Ramos (cell line): ENCODE measurements around the gene RTRAF.

ENCODE experiments used
- in situ Hi-C: fragments of 300-500 bp; cut with MboI; formaldehyde crosslinking; loops from one replicate; pipeline ENCODE4 v1.14.3; 2022; ENCODE audit warnings: low sequenced_read_pairs; ENCODE audit not compliant: unreplicated experiment

The RTRAF gene

DNA sequence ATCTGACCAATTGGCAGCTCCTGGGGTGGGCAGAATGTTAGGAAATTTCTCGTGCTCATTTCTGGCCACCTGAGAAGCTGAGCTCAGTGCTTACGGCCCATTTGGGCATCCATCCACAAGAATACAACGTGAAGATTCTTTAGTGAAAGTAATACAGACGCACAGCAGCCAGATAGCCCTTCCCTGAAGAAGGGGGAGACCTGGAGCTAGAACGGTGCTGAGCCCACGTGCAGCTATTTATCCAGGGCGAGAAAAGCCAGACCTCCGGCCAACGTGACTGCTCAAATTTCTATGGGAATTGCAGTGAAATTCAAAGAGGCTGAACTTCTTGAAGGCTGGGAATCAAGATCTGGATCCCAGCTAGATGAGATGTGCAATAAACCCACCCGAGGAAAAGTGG is 58.8 kb downstream of the RTRAF start:
- in situ Hi-C loops = no loop called here

DNA sequence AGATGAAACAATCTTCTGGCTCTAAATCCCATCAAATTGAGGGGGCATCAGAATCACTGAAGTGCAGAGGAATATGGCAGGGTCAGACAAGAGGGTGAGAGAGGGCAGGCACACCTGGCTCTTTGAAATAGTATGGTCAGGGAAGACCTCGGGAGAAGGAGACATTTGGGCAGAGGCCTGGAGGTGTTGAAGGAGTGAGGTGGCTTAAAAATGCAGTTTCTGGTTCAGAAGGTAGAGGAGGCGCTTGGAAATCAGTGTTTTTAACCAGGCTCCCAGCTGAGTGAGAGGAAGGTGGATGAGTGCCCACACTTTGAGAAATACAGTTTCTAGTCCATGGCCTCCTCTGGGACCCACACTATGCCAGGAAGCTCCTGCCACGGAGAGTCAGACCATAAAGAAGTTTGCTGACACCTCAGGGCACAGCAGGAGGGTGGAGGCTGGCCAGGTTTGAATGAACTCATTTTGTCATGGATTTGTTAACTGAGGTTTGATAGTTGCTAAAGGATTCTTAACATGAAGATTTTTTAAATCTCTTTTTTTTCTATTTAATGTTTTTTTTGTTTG is 59.4 kb downstream of the RTRAF start:
- in situ Hi-C loops = no loop called here

DNA sequence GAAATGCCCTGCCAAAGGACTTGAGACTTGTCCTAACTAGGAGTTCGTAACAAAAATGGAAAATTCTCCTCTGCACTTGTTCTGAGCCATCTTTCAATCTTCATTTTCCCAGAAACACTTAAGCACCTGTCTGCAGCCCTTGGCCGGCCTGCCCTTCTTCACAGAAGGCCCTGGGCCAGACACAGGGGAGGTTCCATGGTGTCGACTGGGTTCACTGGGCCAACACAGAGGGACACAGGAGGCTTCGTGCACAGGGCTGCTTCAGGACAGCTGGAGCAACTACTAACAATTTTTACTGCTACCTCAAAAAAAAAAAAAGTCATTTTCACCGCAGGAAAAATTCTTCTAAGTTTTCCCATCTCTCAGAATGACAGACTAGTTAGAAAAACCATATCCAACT is 59.9 kb downstream of the RTRAF start:
- in situ Hi-C loops = no loop called here

DNA sequence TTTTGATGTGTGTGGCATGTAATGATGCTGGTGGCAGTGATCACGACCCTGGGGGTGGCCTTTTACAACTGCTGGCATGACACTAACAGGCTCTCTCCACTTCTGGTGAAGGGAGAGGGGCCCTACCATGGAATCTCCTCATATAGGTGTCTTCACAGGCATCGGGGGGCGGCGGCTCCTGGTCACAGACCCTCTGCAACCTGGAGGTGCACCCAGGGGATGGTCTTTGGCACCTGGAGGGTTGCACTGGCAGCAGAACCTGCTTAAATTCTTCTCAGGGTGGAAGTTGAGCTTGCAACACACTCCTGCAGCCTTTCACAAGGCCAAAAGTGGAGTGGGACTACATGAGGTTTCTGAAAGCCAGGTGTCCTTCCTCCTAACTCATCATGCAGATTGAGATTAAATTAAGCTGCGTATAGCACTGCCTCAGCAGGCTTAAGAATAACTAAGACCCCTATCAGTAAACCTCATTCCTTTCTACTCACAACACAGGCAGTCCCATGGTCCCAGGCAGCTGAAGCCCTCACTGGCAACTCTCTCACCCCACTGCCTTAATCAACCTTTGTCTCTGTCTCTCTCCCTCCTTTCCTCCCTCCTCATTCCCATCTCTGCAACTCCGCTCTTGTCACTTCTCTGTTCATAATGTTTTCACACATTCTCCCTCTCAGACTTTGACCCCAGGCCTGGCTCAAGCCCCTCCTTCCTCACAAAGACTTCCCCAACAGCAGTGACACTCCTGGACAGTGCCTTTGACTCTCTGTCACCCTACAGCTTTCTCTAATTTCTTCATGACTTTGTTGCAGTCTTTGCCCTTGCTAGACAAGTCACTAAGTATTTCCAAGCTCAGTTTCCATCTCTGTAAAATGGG is 60.6 kb downstream of the RTRAF start:
- in situ Hi-C loops = no loop called here

DNA sequence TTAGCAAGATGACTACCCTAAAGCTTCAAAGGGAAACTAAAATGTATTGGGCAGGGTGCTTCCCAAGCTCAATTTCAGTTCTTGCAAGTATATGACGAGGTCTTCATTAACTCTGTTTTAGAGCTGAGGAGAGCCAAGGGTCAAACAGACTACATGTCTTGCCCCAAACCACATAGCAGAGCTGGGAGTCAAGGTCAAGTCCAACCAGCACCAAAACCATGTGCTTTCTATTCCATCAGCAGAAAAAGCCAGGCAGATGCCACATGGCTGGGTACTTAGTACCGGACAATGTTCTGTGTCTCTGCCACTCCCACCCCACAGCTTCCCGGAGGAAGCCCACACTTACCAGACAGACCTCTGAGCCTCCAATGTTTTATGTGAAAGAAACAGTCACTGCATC is 61.9 kb downstream of the RTRAF start:
- in situ Hi-C loops = no loop called here

DNA sequence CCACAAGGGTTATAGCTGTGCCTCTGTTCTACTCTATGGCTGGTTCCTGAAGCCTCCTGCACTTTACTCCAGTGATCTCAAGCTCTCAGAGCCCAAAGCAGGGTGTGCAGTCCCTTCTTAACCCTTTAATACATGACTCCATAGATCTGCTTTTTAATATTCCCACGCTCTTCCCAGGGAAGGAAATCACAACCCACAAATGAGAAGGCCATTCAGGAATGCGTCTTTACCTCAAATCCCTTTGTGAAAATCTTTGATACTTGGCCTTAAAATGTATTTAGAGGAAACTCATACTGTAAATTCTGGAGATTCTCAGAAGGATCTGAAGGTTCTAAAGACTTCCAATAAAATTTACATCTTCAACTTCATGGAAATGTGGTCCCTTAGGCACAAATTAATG is 62.5 kb downstream of the RTRAF start:
- in situ Hi-C loops = no loop called here

DNA sequence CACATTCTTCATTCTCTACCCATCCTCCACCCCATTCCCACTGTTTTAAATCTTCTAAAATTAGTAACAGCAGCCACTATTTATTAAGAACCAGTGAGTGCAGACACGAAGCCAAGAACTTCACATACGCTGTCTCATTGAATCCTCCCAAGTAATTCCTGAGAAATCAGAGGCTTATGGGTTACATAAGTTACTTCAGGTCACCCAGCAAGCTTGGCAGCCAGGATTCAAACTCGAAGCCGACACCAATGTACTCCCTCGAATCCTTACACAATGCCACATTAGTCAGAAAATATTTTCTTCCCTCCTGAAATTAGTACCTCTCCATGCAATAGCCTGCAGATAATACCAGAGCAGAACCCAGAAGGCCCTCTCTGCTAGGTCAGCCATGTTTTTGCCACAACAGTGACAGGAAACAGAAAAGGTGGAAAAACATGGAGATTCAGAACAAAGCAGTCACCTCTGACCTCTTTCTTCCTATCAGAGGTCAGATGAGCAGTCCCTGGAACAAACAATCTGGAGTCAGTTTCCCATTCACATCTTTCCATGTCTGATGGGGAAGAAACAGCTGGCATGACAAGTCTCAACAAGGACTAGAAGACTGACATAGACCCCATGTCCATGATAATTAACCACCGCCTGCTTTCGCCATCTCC is 63.1 kb downstream of the RTRAF start:
- in situ Hi-C loops = no loop called here

DNA sequence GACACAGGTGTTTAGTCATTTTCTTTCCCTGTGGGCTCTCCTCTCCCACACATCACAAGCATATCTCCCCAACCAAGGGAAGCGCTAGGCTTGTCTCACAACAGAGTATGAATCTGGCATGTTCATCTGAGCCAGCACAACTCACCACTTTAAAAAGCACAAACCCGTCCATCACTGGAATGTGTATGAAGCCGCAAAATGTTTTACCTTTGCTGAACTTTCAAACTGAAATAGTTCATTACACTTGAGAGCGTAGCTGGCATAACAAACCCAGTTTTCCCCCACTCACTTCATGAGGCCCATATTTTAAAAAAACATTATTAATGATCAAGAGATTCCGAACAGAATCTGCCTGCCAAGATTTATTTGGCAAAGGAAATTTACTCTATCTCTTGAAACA is 63.7 kb downstream of the RTRAF start:
- in situ Hi-C loops = no loop called here

DNA sequence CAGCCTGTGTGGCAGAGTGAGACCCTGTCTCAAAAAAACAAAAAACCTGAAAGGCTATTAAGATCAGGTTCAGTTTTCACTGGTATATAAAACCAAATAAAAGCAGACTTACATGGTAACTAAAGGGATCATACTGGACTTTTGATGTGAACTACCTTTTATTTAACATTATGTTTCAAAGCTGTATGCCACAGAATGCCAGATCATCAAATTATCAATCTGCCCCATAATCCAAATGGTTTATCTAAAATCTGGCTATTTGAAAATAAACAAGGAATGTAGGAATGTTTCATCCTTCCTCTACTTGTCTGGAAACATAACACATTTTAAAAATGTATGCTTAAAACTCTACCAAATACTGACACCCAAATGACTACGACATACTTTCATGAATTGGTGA is 65.3 kb downstream of the RTRAF start:
- in situ Hi-C loops = no loop called here

DNA sequence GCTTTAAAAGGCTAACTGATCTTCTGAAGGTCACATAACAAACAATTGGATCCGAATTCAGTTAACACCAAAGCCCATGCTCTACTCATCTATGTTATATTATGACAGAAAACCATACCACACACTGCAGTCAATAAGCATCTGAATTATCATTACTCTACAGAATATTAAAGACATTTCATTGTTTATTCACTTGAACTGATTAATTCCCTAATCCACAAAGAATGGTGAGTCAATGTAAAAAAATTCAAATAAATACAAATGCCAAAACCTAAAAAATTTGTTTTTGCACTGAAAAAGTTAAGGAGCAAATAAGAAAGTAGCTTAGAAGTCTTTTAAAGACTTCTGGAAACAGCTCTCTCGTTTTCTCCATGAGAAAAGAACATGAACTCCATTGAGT is 65.8 kb downstream of the RTRAF start:
- in situ Hi-C loops = no loop called here

DNA sequence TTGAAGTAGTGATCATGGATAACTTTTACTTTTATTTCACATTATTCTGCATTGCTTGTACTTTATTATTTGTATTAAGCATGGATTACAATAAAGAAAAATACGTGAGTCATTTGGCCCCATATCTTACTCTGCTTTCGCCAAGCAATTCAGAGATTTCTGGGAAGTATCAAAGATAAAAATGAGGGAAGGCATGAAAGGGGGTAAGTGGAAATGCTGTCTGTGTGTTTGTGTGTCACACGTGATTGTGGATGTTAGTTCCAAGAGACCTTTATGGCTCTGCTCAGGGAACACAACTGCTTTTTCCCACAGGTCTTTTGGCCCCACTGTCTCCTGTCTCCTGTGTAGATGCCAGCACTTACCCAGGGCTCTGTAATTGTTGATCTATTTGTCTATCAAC is 69.0 kb downstream of the RTRAF start:
- in situ Hi-C loops = no loop called here

DNA sequence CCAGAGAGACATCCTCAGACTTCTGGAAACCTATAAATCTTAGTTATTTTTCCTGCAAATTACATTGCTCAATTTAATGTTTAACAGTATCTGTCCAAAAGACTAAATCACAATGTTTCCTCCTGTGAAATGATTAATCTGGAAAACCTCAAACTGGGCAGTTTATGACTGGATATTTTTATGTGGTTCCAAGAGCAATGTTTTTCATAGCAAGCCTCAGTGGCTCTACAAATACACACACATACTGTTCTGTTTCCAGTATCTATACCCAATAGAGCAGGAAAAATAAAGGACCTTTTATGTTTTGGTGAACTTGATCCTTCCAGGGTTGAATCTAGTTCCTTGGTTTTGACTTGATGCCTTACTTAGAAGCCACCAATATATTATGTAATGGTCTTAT is 70.3 kb downstream of the RTRAF start:
- in situ Hi-C loops = no loop called here

DNA sequence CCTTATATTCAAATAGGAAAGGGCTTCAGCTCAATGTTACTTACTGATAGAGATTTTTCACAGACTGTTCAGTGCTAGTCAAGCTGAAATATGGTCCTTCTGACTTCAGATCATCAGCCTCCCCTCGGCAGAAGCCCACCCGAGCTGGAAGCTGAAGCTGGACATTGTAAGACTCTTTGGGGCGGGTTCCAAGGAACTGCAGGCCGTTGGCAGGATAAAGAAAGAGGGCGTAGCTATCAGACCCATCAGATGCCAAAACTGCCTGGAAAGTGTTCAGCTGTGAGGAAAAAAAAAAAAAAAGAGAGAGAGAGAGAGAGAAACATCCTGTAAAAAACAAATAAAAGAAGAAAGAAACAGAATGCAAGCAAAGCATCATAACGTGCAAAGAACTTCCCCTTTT is 70.7 kb downstream of the RTRAF start:
- in situ Hi-C loops = no loop called here
